Kidney tubule cell (primary cell): Measurements from ENCODE around the gene RPAP3.

Source experiments
- DNase-seq: peaks from one replicate; pipeline ENCODE4 v3.0.0-alpha.2; 2018; ENCODE audit warnings: low spot score

RPAP3 gene

GRCh38 chr12:47743311-47743860, 37.6 kb upstream of the RPAP3 start:
- DNase-seq, result no peak

- DNase-seq, result peak; percentile 55
Measured at GRCh38 chr12:47742253-47742825, 36.5 kb upstream of the RPAP3 start.

GRCh38 chr12:47741340-47741703, 35.5 kb upstream of the RPAP3 start:
- peak; percentile 83 for DNase-seq

- no peak for DNase-seq
Measured at GRCh38 chr12:47740606-47741339, 34.9 kb upstream of the RPAP3 start.

GRCh38 chr12:47739979-47740378, 34.1 kb upstream of the RPAP3 start:
- DNase-seq, result no peak

- no peak for DNase-seq
Measured at GRCh38 chr12:47739297-47739696, 33.5 kb upstream of the RPAP3 start.

- no peak for DNase-seq
Measured at GRCh38 chr12:47737936-47738594, 32.2 kb upstream of the RPAP3 start.

GRCh38 chr12:47736877-47737676, 31.2 kb upstream of the RPAP3 start:
- DNase-seq, result no peak

GRCh38 chr12:47736216-47736615, 30.4 kb upstream of the RPAP3 start:
- DNase-seq, result no peak

GRCh38 chr12:47735649-47736048, 29.8 kb upstream of the RPAP3 start:
- no peak for DNase-seq

GRCh38 chr12:47734725-47735480, 29.1 kb upstream of the RPAP3 start:
- no peak for DNase-seq

- peak; percentile 56 for DNase-seq
Measured at GRCh38 chr12:47733142-47733541, 27.3 kb upstream of the RPAP3 start.

- DNase-seq, result no peak
Measured at GRCh38 chr12:47732504-47732903, 26.7 kb upstream of the RPAP3 start.

GRCh38 chr12:47731723-47732122, 25.9 kb upstream of the RPAP3 start:
- no peak for DNase-seq

GRCh38 chr12:47730341-47730744, 24.5 kb upstream of the RPAP3 start:
- no peak for DNase-seq

- DNase-seq, result peak; percentile 55
Measured at GRCh38 chr12:47729233-47729632, 23.4 kb upstream of the RPAP3 start.

- DNase-seq, result no peak
Measured at GRCh38 chr12:47725893-47726292, 20.1 kb upstream of the RPAP3 start.

- DNase-seq, result no peak
Measured at GRCh38 chr12:47725091-47725772, 19.4 kb upstream of the RPAP3 start, which contains the start of gene ENDOU. Gene ENDOU (minus strand): TSS chr12:47725490. CDS start chr12:47725413, 77 bp downstream.

- no peak for DNase-seq
Measured at GRCh38 chr12:47722941-47723631, 17.3 kb upstream of the RPAP3 start.

GRCh38 chr12:47722136-47722834, 16.5 kb upstream of the RPAP3 start:
- no peak for DNase-seq
